ENCODE results near the gene PRKG1.

DNA sequence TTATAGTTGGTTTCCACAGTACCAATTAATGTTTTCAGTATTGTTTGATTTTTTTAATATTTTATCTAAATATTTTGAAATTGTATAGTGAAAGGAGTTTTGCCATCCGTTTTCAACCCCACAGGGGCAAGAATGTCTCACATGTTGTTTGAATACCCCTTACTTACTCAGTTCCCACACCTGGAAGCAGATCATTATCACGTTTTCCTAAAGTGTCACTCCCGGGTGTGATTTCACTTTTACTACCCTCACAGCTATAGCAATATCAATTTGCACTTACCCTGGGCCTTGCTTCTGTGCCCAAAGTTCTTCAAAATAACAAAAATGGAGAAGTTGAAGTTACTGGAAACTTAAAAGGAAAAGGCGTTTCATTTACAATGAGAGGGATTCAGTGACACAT is 397.0 kb downstream of the PRKG1 start:
- no peak for TF ChIP-seq CTCF (IDR thresholded peaks at IDR 0.05; ENCODE audit: low read depth, low read length)
- TF ChIP-seq EZH2phosphoT487 (IDR thresholded peaks at IDR 0.05; ENCODE audit: low read depth): no peak

All from OCI-LY3 (cell line).